Adrenal gland (tissue), 5 donors: ENCODE results near the gene SECTM1.

Source experiments
- POLR2A ChIP-seq, 2 donors: fragments of 450-650 bp; IDR thresholded peaks; one replicate each; pipeline ENCODE4 v1.6.1; 2017; ENCODE audit warnings: antibody characterized with exemption in 2 of 2, mild to moderate bottlenecking in 2 of 2, moderate library complexity in 1 of 2
- TF ChIP-seq, protein P1 (sequence below), 6 experiments: fragments of 450-650 bp in 4 of 6; fragments of 200-600 bp in 2 of 6; sonication (generic) in 1 of 6; IDR thresholded peaks; 1 replicate in 5 of 6; 2 replicates in 1 of 6; pipeline versions ENCODE4 v1.5.1 to v1.8.0; 2016 to 2021; ENCODE audit warnings: antibody characterized with exemption in 6 of 6, mild to moderate bottlenecking in 2 of 6, moderate library complexity in 1 of 6
- donor health status: DM: no; HTN: no; CAD: no.

DNA sequence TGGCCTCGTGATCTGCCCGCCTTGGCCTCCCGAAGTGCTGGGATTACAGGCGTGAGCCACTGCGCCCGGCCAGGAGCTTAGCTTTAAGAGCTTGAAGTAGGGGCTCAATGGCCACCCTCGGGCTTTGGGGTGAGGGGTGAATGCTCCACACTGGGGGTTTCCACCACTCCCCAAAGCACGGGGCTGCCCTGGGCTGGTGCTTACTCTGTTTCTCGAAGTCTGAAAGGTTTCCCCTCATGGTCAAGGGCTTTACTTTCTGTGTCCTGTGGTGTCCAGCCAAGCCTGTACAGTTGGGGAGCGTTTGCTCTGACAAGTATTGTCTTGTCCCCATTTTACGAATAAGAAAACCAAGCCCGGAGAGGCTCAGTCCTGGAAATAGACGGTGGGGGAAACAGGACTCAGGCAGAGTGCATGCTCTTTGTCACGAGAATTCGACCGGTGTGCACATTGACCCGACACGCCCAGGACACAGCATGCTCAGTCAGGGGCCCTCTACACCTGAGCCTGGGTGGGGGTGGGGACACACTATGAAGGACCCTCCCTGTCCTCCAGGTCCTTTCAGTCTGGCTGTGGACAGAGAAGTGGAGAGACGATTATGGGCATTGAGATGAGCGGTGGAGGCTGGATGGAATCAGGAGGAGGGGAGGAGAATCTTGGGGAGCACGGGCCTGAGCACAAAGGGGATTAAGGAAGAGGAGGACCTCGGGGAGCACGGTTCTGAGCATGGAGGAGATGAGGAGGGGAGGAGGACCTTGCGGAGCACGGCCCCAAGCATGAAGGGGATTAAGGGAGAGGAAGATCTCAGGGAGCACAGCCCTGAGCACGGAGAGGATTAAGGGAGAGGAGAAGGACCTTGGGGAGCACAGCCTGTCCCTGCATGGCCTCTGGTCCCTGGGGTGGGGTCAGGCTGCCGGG, 23.7 kb downstream of the SECTM1 start:
- TF ChIP-seq, protein P1, sequence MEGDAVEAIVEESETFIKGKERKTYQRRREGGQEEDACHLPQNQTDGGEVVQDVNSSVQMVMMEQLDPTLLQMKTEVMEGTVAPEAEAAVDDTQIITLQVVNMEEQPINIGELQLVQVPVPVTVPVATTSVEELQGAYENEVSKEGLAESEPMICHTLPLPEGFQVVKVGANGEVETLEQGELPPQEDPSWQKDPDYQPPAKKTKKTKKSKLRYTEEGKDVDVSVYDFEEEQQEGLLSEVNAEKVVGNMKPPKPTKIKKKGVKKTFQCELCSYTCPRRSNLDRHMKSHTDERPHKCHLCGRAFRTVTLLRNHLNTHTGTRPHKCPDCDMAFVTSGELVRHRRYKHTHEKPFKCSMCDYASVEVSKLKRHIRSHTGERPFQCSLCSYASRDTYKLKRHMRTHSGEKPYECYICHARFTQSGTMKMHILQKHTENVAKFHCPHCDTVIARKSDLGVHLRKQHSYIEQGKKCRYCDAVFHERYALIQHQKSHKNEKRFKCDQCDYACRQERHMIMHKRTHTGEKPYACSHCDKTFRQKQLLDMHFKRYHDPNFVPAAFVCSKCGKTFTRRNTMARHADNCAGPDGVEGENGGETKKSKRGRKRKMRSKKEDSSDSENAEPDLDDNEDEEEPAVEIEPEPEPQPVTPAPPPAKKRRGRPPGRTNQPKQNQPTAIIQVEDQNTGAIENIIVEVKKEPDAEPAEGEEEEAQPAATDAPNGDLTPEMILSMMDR (IDR thresholded peaks at IDR 0.05) = no peak
- no peak for TF ChIP-seq POLR2A (IDR thresholded peaks at IDR 0.05)
